ENCODE measurements around the gene GALNT8. TPM values are rescaled to one million over a fixed set of nuclear protein-coding genes. Genes with fewer than 3 reads are reported as not detected.

GALNT8 gene
- total RNA-seq, 1 experiment from 2014 or later, result not detected

GRCh38 chr12:4810219-4810671 lies 90.0 kb downstream of the GALNT8 start:
- no TSS peak for BruUV-seq (replicated peaks)
- H3K27ac ChIP-seq (ENCODE audit: low read depth, low read length, poor library complexity, severe bottlenecking), result no peak overlapping the region
- no peaks in the 10 kb centered on the region for H3K9me3 ChIP-seq (ENCODE audit: low read depth, low read length, poor library complexity, severe bottlenecking)
- H3K4me1 ChIP-seq (ENCODE audit: insufficient read depth, low read length, poor library complexity, severe bottlenecking), result no peaks in the 10 kb centered on the region
- POLR2A ChIA-PET (ENCODE audit: low non-redundant PET), result no interaction called here
- TF ChIP-seq EZH2 (IDR thresholded peaks at IDR 0.05; ENCODE audit: borderline replicate concordance, low read depth, low read length, poor library complexity, severe bottlenecking) (no peak), CTCF (conservative IDR thresholded peaks at IDR 0.05; ENCODE audit: low read depth, low read length) (no peak)
- no peak for DNase-seq (ENCODE audit: low spot score)
- CTCF ChIA-PET, result no interaction called here
- no peak overlapping the region for H3K4me3 ChIP-seq (ENCODE audit: low read depth, low read length, poor library complexity, severe bottlenecking)
- H3K27me3 ChIP-seq (replicated peaks; ENCODE audit: insufficient read depth, low read depth, low read length, poor library complexity), result peaks cover 90% of the 10 kb centered on the region
- intact Hi-C loops (cut with micrococcal nuclease; ENCODE audit: unreplicated experiment), result no loop called here
- no peaks in the 10 kb centered on the region for H3K36me3 ChIP-seq (ENCODE audit: insufficient read depth, low read length, poor library complexity, severe bottlenecking)

- intact Hi-C loops (cut with micrococcal nuclease; ENCODE audit: unreplicated experiment), result no loop called here
- TF ChIP-seq EZH2 (IDR thresholded peaks at IDR 0.05; ENCODE audit: borderline replicate concordance, low read depth, low read length, poor library complexity, severe bottlenecking), result no peak
- TF ChIP-seq CTCF (conservative IDR thresholded peaks at IDR 0.05; ENCODE audit: low read depth, low read length), result no peak
- H3K4me3 ChIP-seq (ENCODE audit: low read depth, low read length, poor library complexity, severe bottlenecking), result no peak overlapping the region
- H3K27me3 ChIP-seq (replicated peaks; ENCODE audit: insufficient read depth, low read depth, low read length, poor library complexity), result peaks cover 94% of the 10 kb centered on the region
- BruUV-seq (replicated peaks), result no TSS peak
- ChIA-PET POLR2A (ENCODE audit: low non-redundant PET) (no interaction called here), CTCF (no interaction called here)
- H3K9me3 ChIP-seq (ENCODE audit: low read depth, low read length, poor library complexity, severe bottlenecking), result no peaks in the 10 kb centered on the region
- H3K4me1 ChIP-seq (ENCODE audit: insufficient read depth, low read length, poor library complexity, severe bottlenecking), result no peaks in the 10 kb centered on the region
- no peaks in the 10 kb centered on the region for H3K36me3 ChIP-seq (ENCODE audit: insufficient read depth, low read length, poor library complexity, severe bottlenecking)
- no peak for DNase-seq (ENCODE audit: low spot score)
- H3K27ac ChIP-seq (ENCODE audit: low read depth, low read length, poor library complexity, severe bottlenecking), result no peak overlapping the region
These were observed 92.6 kb downstream of the GALNT8 start for GRCh38 chr12:4812624-4813327.

- H3K4me3 ChIP-seq (ENCODE audit: low read depth, low read length, poor library complexity, severe bottlenecking), result no peak overlapping the region
- H3K4me1 ChIP-seq (ENCODE audit: insufficient read depth, low read length, poor library complexity, severe bottlenecking), result no peaks in the 10 kb centered on the region
- H3K36me3 ChIP-seq (ENCODE audit: insufficient read depth, low read length, poor library complexity, severe bottlenecking), result no peaks in the 10 kb centered on the region
- BruUV-seq (replicated peaks), result no TSS peak
- ChIA-PET POLR2A (ENCODE audit: low non-redundant PET) (no interaction called here), CTCF (no interaction called here)
- intact Hi-C loops (cut with micrococcal nuclease; ENCODE audit: unreplicated experiment), result no loop called here
- H3K9me3 ChIP-seq (ENCODE audit: low read depth, low read length, poor library complexity, severe bottlenecking), result no peaks in the 10 kb centered on the region
- H3K27me3 ChIP-seq (replicated peaks; ENCODE audit: insufficient read depth, low read depth, low read length, poor library complexity), result peaks cover 94% of the 10 kb centered on the region
- no peak overlapping the region for H3K27ac ChIP-seq (ENCODE audit: low read depth, low read length, poor library complexity, severe bottlenecking)
- TF ChIP-seq EZH2 (IDR thresholded peaks at IDR 0.05; ENCODE audit: borderline replicate concordance, low read depth, low read length, poor library complexity, severe bottlenecking) (no peak), CTCF (conservative IDR thresholded peaks at IDR 0.05; ENCODE audit: low read depth, low read length) (no peak)
- DNase-seq (ENCODE audit: low spot score), result no peak
These were observed 93.5 kb downstream of the GALNT8 start for GRCh38 chr12:4813741-4814140.

Data from A673 (cell line).